A673 (cell line): ENCODE data around the gene PRDM16.

Source experiments
- CTCF ChIP-seq: fragments of 300-800, 200-600 bp; sonication (generic); conservative IDR thresholded peaks from 2 replicates; pipeline ENCODE4 v1.5.1; 2017; ENCODE audit warnings: low read depth, mild to moderate bottlenecking, antibody characterized with exemption, low read length, moderate library complexity, mixed read lengths
- EZH2 ChIP-seq: fragments of 200-600 bp; sonication (generic); IDR thresholded peaks from 2 replicates; pipeline ENCODE4 v1.6.1; 2017; ENCODE audit warnings: borderline replicate concordance, low read depth, mild to moderate bottlenecking, mixed read lengths, antibody characterized with exemption, low read length; ENCODE audit not compliant: poor library complexity, severe bottlenecking

DNA sequence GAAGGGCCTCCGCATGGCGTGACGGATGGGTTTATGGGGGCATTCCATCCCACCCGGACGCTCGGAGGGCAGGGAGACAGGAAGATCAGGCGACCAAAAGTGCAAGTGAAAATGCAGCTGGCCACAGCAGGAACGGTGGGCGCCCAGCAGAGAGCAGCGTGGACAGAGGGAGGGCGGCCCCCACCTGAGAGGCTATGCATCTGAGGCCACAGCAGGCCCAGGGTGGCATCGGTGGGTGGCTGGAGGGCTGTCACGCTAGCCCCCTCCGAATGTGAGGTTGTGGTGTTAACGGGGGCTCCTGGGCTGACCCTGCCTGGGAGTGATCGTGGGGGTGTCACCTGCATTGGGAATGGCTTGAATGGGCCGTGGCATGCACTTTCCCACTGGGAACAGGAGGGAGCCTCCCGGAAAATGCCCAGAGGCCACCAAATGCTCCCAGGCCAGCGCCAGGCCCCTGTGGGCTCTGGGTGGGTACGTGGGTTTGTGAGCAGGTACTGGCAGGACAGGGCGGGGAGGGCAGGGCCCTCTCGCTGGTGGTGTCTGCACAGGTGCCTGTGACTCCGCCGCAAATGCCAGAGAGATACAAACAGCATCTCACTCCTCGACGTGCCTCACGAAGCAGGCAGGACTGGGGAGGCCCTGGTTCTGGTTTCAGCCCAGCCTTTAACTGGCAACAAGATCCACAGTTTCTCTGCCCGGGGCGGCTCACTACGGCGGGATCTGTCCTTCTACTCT, 172.8 kb downstream of the PRDM16 start:
- no peak for TF ChIP-seq CTCF
- no peak for TF ChIP-seq EZH2
